ENCODE measurements around the gene ZSWIM5. TPM values are rescaled to one million over a fixed set of nuclear protein-coding genes. Genes with fewer than 3 reads are reported as not detected.
"Not testable (repeated sequence)": the region's sequence is repeated elsewhere in the genome, so short reads cannot be mapped to it uniquely, and the experiment has no call there.

The ZSWIM5 gene
- polyA plus RNA-seq, 2 donors: 0.41 to 0.71 TPM

- no peaks in the 10 kb centered on the region for H3K9me3 ChIP-seq (ENCODE audit: control insufficient read depth in 2 of 2, insufficient read depth in 1 of 2, low read depth in 1 of 2, low read length in 1 of 2)
- H3K4me1 ChIP-seq (ENCODE audit: control insufficient read depth in 2 of 2, insufficient read depth in 2 of 2, low read length in 1 of 2): no peaks in the 10 kb centered on the region
- no peak overlapping the region for H3K27ac ChIP-seq (ENCODE audit: low read depth in 2 of 2, low read length in 1 of 2)
- H3K36me3 ChIP-seq (ENCODE audit: control insufficient read depth in 2 of 2, insufficient read depth in 2 of 2, low read length in 1 of 2): no peaks in the 10 kb centered on the region
- 86 to 90% methylated on average over 1 of the region's 1 CpG for WGBS, 2 donors
- no peak overlapping the region for H3K4me3 ChIP-seq (ENCODE audit: low read depth in 1 of 2, low read length in 2 of 2)
- H3K27me3 ChIP-seq (ENCODE audit: control insufficient read depth in 1 of 2, insufficient read depth in 2 of 2, low read length in 2 of 2): no peaks in the 10 kb centered on the region
Observed at GRCh38 chr1:45122724-45123123, 83.7 kb downstream of the ZSWIM5 start.

GRCh38 chr1:45117766-45118165 is 88.6 kb downstream of the ZSWIM5 start:
- Histone ChIP-seq H3K4me3 (ENCODE audit: low read depth in 1 of 2, low read length in 2 of 2) (no peak overlapping the region), H3K27ac (ENCODE audit: low read depth in 2 of 2, low read length in 1 of 2) (no peak overlapping the region), H3K36me3 (ENCODE audit: control insufficient read depth in 2 of 2, insufficient read depth in 2 of 2, low read length in 1 of 2) (no peaks in the 10 kb centered on the region), H3K9me3 (ENCODE audit: control insufficient read depth in 2 of 2, insufficient read depth in 1 of 2, low read depth in 1 of 2, low read length in 1 of 2) (no peaks in the 10 kb centered on the region), H3K4me1 (ENCODE audit: control insufficient read depth in 2 of 2, insufficient read depth in 2 of 2, low read length in 1 of 2) (no peaks in the 10 kb centered on the region), H3K27me3 (ENCODE audit: control insufficient read depth in 1 of 2, insufficient read depth in 2 of 2, low read length in 2 of 2) (no peaks in the 10 kb centered on the region)
- 80 to 85% methylated on average over 1 of the region's 1 CpG for WGBS, 2 donors

- H3K9me3 ChIP-seq (ENCODE audit: control insufficient read depth in 2 of 2, insufficient read depth in 1 of 2, low read depth in 1 of 2, low read length in 1 of 2): no peaks in the 10 kb centered on the region
- H3K4me3 ChIP-seq (ENCODE audit: low read depth in 1 of 2, low read length in 2 of 2): no peak overlapping the region
- no peaks in the 10 kb centered on the region for H3K36me3 ChIP-seq (ENCODE audit: control insufficient read depth in 2 of 2, insufficient read depth in 2 of 2, low read length in 1 of 2)
- no peak overlapping the region for H3K27ac ChIP-seq (ENCODE audit: low read depth in 2 of 2, low read length in 1 of 2)
- H3K27me3 ChIP-seq (ENCODE audit: control insufficient read depth in 1 of 2, insufficient read depth in 2 of 2, low read length in 2 of 2): no peaks in the 10 kb centered on the region
- no peaks in the 10 kb centered on the region for H3K4me1 ChIP-seq (ENCODE audit: control insufficient read depth in 2 of 2, insufficient read depth in 2 of 2, low read length in 1 of 2)
- 68 to 81% methylated on average over 2 of the region's 2 CpGs for WGBS, 2 donors
Observed at GRCh38 chr1:45116820-45117219, 89.6 kb downstream of the ZSWIM5 start.

GRCh38 chr1:45116340-45116739 is 90.1 kb downstream of the ZSWIM5 start:
- Histone ChIP-seq H3K27me3 (ENCODE audit: control insufficient read depth in 1 of 2, insufficient read depth in 2 of 2, low read length in 2 of 2) (no peaks in the 10 kb centered on the region), H3K36me3 (ENCODE audit: control insufficient read depth in 2 of 2, insufficient read depth in 2 of 2, low read length in 1 of 2) (no peaks in the 10 kb centered on the region), H3K4me3 (ENCODE audit: low read depth in 1 of 2, low read length in 2 of 2) (no peak overlapping the region), H3K9me3 (ENCODE audit: control insufficient read depth in 2 of 2, insufficient read depth in 1 of 2, low read depth in 1 of 2, low read length in 1 of 2) (no peaks in the 10 kb centered on the region), H3K4me1 (ENCODE audit: control insufficient read depth in 2 of 2, insufficient read depth in 2 of 2, low read length in 1 of 2) (no peaks in the 10 kb centered on the region), H3K27ac (ENCODE audit: low read depth in 2 of 2, low read length in 1 of 2) (no peak overlapping the region)
- WGBS, 2 donors: 80 to 82% methylated on average over 1 of the region's 1 CpG

GRCh38 chr1:45115198-45115597 is 91.2 kb downstream of the ZSWIM5 start:
- H3K27me3 ChIP-seq (ENCODE audit: control insufficient read depth in 1 of 2, insufficient read depth in 2 of 2, low read length in 2 of 2); H3K4me3 ChIP-seq (ENCODE audit: low read depth in 1 of 2, low read length in 2 of 2); H3K36me3 ChIP-seq (ENCODE audit: control insufficient read depth in 2 of 2, insufficient read depth in 2 of 2, low read length in 1 of 2); H3K4me1 ChIP-seq (ENCODE audit: control insufficient read depth in 2 of 2, insufficient read depth in 2 of 2, low read length in 1 of 2); H3K9me3 ChIP-seq (ENCODE audit: control insufficient read depth in 2 of 2, insufficient read depth in 1 of 2, low read depth in 1 of 2, low read length in 1 of 2); H3K27ac ChIP-seq (ENCODE audit: low read depth in 2 of 2, low read length in 1 of 2): not testable (repeated sequence)
- 97% methylated on average over 24 to 33 of the region's 33 CpGs for WGBS, 2 donors

- 89 to 94% methylated on average over 3 of the region's 3 CpGs for WGBS, 2 donors
- no peaks in the 10 kb centered on the region for H3K27me3 ChIP-seq (ENCODE audit: control insufficient read depth in 1 of 2, insufficient read depth in 2 of 2, low read length in 2 of 2)
- H3K27ac ChIP-seq (ENCODE audit: low read depth in 2 of 2, low read length in 1 of 2): no peak overlapping the region
- no peaks in the 10 kb centered on the region for H3K4me1 ChIP-seq (ENCODE audit: control insufficient read depth in 2 of 2, insufficient read depth in 2 of 2, low read length in 1 of 2)
- no peak overlapping the region for H3K4me3 ChIP-seq (ENCODE audit: low read depth in 1 of 2, low read length in 2 of 2)
- no peaks in the 10 kb centered on the region for H3K9me3 ChIP-seq (ENCODE audit: control insufficient read depth in 2 of 2, insufficient read depth in 1 of 2, low read depth in 1 of 2, low read length in 1 of 2)
- no peaks in the 10 kb centered on the region for H3K36me3 ChIP-seq (ENCODE audit: control insufficient read depth in 2 of 2, insufficient read depth in 2 of 2, low read length in 1 of 2)
Observed at GRCh38 chr1:45112661-45113060, 93.7 kb downstream of the ZSWIM5 start.

GRCh38 chr1:45111239-45111638 is 95.2 kb downstream of the ZSWIM5 start:
- H3K27me3 ChIP-seq (ENCODE audit: control insufficient read depth in 1 of 2, insufficient read depth in 2 of 2, low read length in 2 of 2): no peaks in the 10 kb centered on the region
- no peaks in the 10 kb centered on the region for H3K36me3 ChIP-seq (ENCODE audit: control insufficient read depth in 2 of 2, insufficient read depth in 2 of 2, low read length in 1 of 2)
- H3K4me1 ChIP-seq (ENCODE audit: control insufficient read depth in 2 of 2, insufficient read depth in 2 of 2, low read length in 1 of 2): no peaks in the 10 kb centered on the region
- H3K4me3 ChIP-seq (ENCODE audit: low read depth in 1 of 2, low read length in 2 of 2): no peak overlapping the region
- H3K9me3 ChIP-seq (ENCODE audit: control insufficient read depth in 2 of 2, insufficient read depth in 1 of 2, low read depth in 1 of 2, low read length in 1 of 2): no peaks in the 10 kb centered on the region
- WGBS, 2 donors: 93 to 98% methylated on average over 2 of the region's 2 CpGs
- H3K27ac ChIP-seq (ENCODE audit: low read depth in 2 of 2, low read length in 1 of 2): no peak overlapping the region

GRCh38 chr1:45107782-45108181 is 98.6 kb downstream of the ZSWIM5 start:
- no peaks in the 10 kb centered on the region for H3K4me1 ChIP-seq (ENCODE audit: control insufficient read depth in 2 of 2, insufficient read depth in 2 of 2, low read length in 1 of 2)
- no peak overlapping the region for H3K27ac ChIP-seq (ENCODE audit: low read depth in 2 of 2, low read length in 1 of 2)
- H3K4me3 ChIP-seq (ENCODE audit: low read depth in 1 of 2, low read length in 2 of 2): no peak overlapping the region
- WGBS, 2 donors: 93 to 94% methylated on average over 3 of the region's 3 CpGs
- H3K27me3 ChIP-seq (ENCODE audit: control insufficient read depth in 1 of 2, insufficient read depth in 2 of 2, low read length in 2 of 2): no peaks in the 10 kb centered on the region
- no peaks in the 10 kb centered on the region for H3K9me3 ChIP-seq (ENCODE audit: control insufficient read depth in 2 of 2, insufficient read depth in 1 of 2, low read depth in 1 of 2, low read length in 1 of 2)
- H3K36me3 ChIP-seq (ENCODE audit: control insufficient read depth in 2 of 2, insufficient read depth in 2 of 2, low read length in 1 of 2): no peaks in the 10 kb centered on the region

- WGBS, 2 donors: 87 to 90% methylated on average over 6 of the region's 6 CpGs
Observed at GRCh38 chr1:45106864-45107263, 99.5 kb downstream of the ZSWIM5 start.

GRCh38 chr1:45106156-45106545 is 100.3 kb downstream of the ZSWIM5 start:
- not testable (repeated sequence) for H3K9me3 ChIP-seq (ENCODE audit: control insufficient read depth in 2 of 2, insufficient read depth in 1 of 2, low read depth in 1 of 2, low read length in 1 of 2); H3K27me3 ChIP-seq (ENCODE audit: control insufficient read depth in 1 of 2, insufficient read depth in 2 of 2, low read length in 2 of 2); H3K4me1 ChIP-seq (ENCODE audit: control insufficient read depth in 2 of 2, insufficient read depth in 2 of 2, low read length in 1 of 2); H3K27ac ChIP-seq (ENCODE audit: low read depth in 2 of 2, low read length in 1 of 2); H3K4me3 ChIP-seq (ENCODE audit: low read depth in 1 of 2, low read length in 2 of 2); H3K36me3 ChIP-seq (ENCODE audit: control insufficient read depth in 2 of 2, insufficient read depth in 2 of 2, low read length in 1 of 2)
- 97 to 98% methylated on average over 31 of the region's 31 CpGs for WGBS, 2 donors

More at GRCh38 chr1:45106864-45107263, 99.5 kb downstream of the ZSWIM5 start:
- not testable (repeated sequence) for H3K27me3 ChIP-seq (ENCODE audit: control insufficient read depth in 1 of 2, insufficient read depth in 2 of 2, low read length in 2 of 2); H3K4me1 ChIP-seq (ENCODE audit: control insufficient read depth in 2 of 2, insufficient read depth in 2 of 2, low read length in 1 of 2); H3K27ac ChIP-seq (ENCODE audit: low read depth in 2 of 2, low read length in 1 of 2); H3K9me3 ChIP-seq (ENCODE audit: control insufficient read depth in 2 of 2, insufficient read depth in 1 of 2, low read depth in 1 of 2, low read length in 1 of 2); H3K36me3 ChIP-seq (ENCODE audit: control insufficient read depth in 2 of 2, insufficient read depth in 2 of 2, low read length in 1 of 2); H3K4me3 ChIP-seq (ENCODE audit: low read depth in 1 of 2, low read length in 2 of 2)
